ENCODE data around the gene SIRT5. TPM values are rescaled to one million over a fixed set of nuclear protein-coding genes. Genes with fewer than 3 reads are reported as not detected.

SIRT5 gene
- total RNA-seq, 1 experiment from 2014 or later: 7.6 TPM

GRCh38 chr6:13604135-13604534 is 29.7 kb downstream of the SIRT5 start:
- no peak for DNase-seq (ENCODE audit: low spot score)
- CTCF ChIA-PET: no interaction called here
- Histone ChIP-seq H3K4me3 (ENCODE audit: low read depth, low read length, poor library complexity, severe bottlenecking) (no peak overlapping the region), H3K9me3 (ENCODE audit: low read depth, low read length, poor library complexity, severe bottlenecking) (no peaks in the 10 kb centered on the region), H3K36me3 (ENCODE audit: insufficient read depth, low read length, poor library complexity, severe bottlenecking) (no peaks in the 10 kb centered on the region), H3K4me1 (ENCODE audit: insufficient read depth, low read length, poor library complexity, severe bottlenecking) (no peaks in the 10 kb centered on the region), H3K27ac (ENCODE audit: low read depth, low read length, poor library complexity, severe bottlenecking) (no peak overlapping the region), H3K27me3 (replicated peaks; ENCODE audit: insufficient read depth, low read depth, low read length, poor library complexity) (no peaks in the 10 kb centered on the region)
- TF ChIP-seq EZH2 (IDR thresholded peaks at IDR 0.05; ENCODE audit: borderline replicate concordance, low read depth, low read length, poor library complexity, severe bottlenecking) (no peak), CTCF (conservative IDR thresholded peaks at IDR 0.05; ENCODE audit: low read depth, low read length) (no peak)
- no TSS peak for BruUV-seq (replicated peaks)
- POLR2A ChIA-PET (ENCODE audit: low non-redundant PET): no interaction called here
- intact Hi-C loops (cut with micrococcal nuclease; ENCODE audit: unreplicated experiment): no loop called here

- H3K4me1 ChIP-seq (ENCODE audit: insufficient read depth, low read length, poor library complexity, severe bottlenecking): no peaks in the 10 kb centered on the region
- H3K27me3 ChIP-seq (replicated peaks; ENCODE audit: insufficient read depth, low read depth, low read length, poor library complexity): no peaks in the 10 kb centered on the region
- H3K4me3 ChIP-seq (ENCODE audit: low read depth, low read length, poor library complexity, severe bottlenecking): no peak overlapping the region
- intact Hi-C loops (cut with micrococcal nuclease; ENCODE audit: unreplicated experiment): no loop called here
- TF ChIP-seq EZH2 (IDR thresholded peaks at IDR 0.05; ENCODE audit: borderline replicate concordance, low read depth, low read length, poor library complexity, severe bottlenecking) (no peak), CTCF (conservative IDR thresholded peaks at IDR 0.05; ENCODE audit: low read depth, low read length) (no peak)
- no peak overlapping the region for H3K27ac ChIP-seq (ENCODE audit: low read depth, low read length, poor library complexity, severe bottlenecking)
- DNase-seq (ENCODE audit: low spot score): no peak
- POLR2A ChIA-PET (ENCODE audit: low non-redundant PET): interaction anchor here (0.7 kb wide), 1 partner anchor 215 kb away, joined by 4 read pairs; no protein-coding TSS in a partner anchor
- no peaks in the 10 kb centered on the region for H3K36me3 ChIP-seq (ENCODE audit: insufficient read depth, low read length, poor library complexity, severe bottlenecking)
- no peaks in the 10 kb centered on the region for H3K9me3 ChIP-seq (ENCODE audit: low read depth, low read length, poor library complexity, severe bottlenecking)
- BruUV-seq (replicated peaks): no TSS peak
- CTCF ChIA-PET: no interaction called here
Observed at GRCh38 chr6:13604546-13605416, 30.4 kb downstream of the SIRT5 start.

- no peaks in the 10 kb centered on the region for H3K27me3 ChIP-seq (replicated peaks; ENCODE audit: insufficient read depth, low read depth, low read length, poor library complexity)
- no peak overlapping the region for H3K4me3 ChIP-seq (ENCODE audit: low read depth, low read length, poor library complexity, severe bottlenecking)
- H3K27ac ChIP-seq (ENCODE audit: low read depth, low read length, poor library complexity, severe bottlenecking): no peak overlapping the region
- H3K36me3 ChIP-seq (ENCODE audit: insufficient read depth, low read length, poor library complexity, severe bottlenecking): no peaks in the 10 kb centered on the region
- no peak for DNase-seq (ENCODE audit: low spot score)
- H3K9me3 ChIP-seq (ENCODE audit: low read depth, low read length, poor library complexity, severe bottlenecking): no peaks in the 10 kb centered on the region
- CTCF ChIA-PET: no interaction called here
- POLR2A ChIA-PET (ENCODE audit: low non-redundant PET): no interaction called here
- no peaks in the 10 kb centered on the region for H3K4me1 ChIP-seq (ENCODE audit: insufficient read depth, low read length, poor library complexity, severe bottlenecking)
- BruUV-seq (replicated peaks): no TSS peak
- TF ChIP-seq CTCF (conservative IDR thresholded peaks at IDR 0.05; ENCODE audit: low read depth, low read length): no peak
- no peak for TF ChIP-seq EZH2 (IDR thresholded peaks at IDR 0.05; ENCODE audit: borderline replicate concordance, low read depth, low read length, poor library complexity, severe bottlenecking)
- intact Hi-C loops (cut with micrococcal nuclease; ENCODE audit: unreplicated experiment): no loop called here
Observed at GRCh38 chr6:13605634-13606033, 31.2 kb downstream of the SIRT5 start.
